ENCODE measurements around the gene MTMR3.

DNA sequence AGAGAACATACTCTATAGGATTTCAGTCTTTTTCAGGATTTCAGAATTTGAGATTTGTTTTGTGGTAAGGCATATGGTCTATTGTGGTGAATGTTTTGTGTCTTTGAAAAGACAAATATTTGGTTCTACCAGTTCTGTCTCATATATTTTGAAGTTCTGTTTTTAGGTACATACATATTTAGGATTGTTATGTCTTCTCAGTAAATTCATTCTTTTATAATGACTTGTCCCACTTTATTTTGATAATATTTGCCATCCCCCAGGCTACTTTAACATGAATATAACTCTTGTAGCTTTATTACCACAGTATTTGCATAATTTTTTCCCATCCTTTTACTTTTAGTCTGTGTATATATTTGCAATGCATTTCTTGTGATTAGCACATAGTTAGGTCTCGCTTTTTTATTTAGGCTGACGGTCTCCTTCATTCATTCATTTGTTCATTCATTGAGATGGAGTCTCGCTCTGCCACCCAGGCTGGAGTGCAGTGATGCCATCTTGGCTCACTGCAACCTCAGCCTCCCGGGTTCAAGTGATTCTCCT is 32.1 kb downstream of the MTMR3 start:
- TF ChIP-seq POLR2AphosphoS5 (IDR thresholded peaks at IDR 0.05; ENCODE audit: low read depth, low read length) (no peak), FOXP2 (optimal IDR thresholded peaks at IDR 0.05; ENCODE audit: borderline replicate concordance, extremely low read depth, extremely low read length, insufficient read depth) (no peak), TAF1 (IDR thresholded peaks at IDR 0.05; ENCODE audit: borderline replicate concordance, insufficient read depth, low read length) (no peak), SIN3A (IDR thresholded peaks at IDR 0.05; ENCODE audit: borderline replicate concordance, insufficient read depth, low read length) (no peak)
- TF ChIP-seq, protein P1, sequence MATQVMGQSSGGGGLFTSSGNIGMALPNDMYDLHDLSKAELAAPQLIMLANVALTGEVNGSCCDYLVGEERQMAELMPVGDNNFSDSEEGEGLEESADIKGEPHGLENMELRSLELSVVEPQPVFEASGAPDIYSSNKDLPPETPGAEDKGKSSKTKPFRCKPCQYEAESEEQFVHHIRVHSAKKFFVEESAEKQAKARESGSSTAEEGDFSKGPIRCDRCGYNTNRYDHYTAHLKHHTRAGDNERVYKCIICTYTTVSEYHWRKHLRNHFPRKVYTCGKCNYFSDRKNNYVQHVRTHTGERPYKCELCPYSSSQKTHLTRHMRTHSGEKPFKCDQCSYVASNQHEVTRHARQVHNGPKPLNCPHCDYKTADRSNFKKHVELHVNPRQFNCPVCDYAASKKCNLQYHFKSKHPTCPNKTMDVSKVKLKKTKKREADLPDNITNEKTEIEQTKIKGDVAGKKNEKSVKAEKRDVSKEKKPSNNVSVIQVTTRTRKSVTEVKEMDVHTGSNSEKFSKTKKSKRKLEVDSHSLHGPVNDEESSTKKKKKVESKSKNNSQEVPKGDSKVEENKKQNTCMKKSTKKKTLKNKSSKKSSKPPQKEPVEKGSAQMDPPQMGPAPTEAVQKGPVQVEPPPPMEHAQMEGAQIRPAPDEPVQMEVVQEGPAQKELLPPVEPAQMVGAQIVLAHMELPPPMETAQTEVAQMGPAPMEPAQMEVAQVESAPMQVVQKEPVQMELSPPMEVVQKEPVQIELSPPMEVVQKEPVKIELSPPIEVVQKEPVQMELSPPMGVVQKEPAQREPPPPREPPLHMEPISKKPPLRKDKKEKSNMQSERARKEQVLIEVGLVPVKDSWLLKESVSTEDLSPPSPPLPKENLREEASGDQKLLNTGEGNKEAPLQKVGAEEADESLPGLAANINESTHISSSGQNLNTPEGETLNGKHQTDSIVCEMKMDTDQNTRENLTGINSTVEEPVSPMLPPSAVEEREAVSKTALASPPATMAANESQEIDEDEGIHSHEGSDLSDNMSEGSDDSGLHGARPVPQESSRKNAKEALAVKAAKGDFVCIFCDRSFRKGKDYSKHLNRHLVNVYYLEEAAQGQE (IDR thresholded peaks at IDR 0.05; ENCODE audit: insufficient read depth in 1 of 2, low read depth in 2 of 2, low read length in 2 of 2), result no peak

All from PFSK-1 (cell line).